Stimulated activated CD4-positive, alpha-beta T cell treated with anti-CD3 and anti-CD28 coated beads, Interleukin-12 subunit alpha, Interleukin-12 subunit beta, amount 100 ng/mL, for 48 hours (primary cell): ENCODE data around the gene PRDM16.

Experiments used
- DNase-seq, 3 donors: peaks; one replicate each; pipeline ENCODE4 v3.0.0-alpha.2; 2020; ENCODE audit warnings: low read depth in 2 of 3, low spot score in 1 of 3

PRDM16 gene

GRCh38 chr1:3380469-3380868 lies 311.5 kb downstream of the PRDM16 start:
- no peak for DNase-seq

GRCh38 chr1:3381901-3382300 lies 312.9 kb downstream of the PRDM16 start:
- no peak for DNase-seq

- no peak for DNase-seq
Measured at GRCh38 chr1:3382326-3383057, 313.5 kb downstream of the PRDM16 start.

- DNase-seq, result no peak
Measured at GRCh38 chr1:3383679-3384078, 314.7 kb downstream of the PRDM16 start.

GRCh38 chr1:3384407-3384806 lies 315.4 kb downstream of the PRDM16 start:
- no peak for DNase-seq

GRCh38 chr1:3386205-3387002 lies 317.4 kb downstream of the PRDM16 start:
- DNase-seq, result no peak

- DNase-seq, result no peak
Measured at GRCh38 chr1:3387401-3387800, 318.4 kb downstream of the PRDM16 start.

GRCh38 chr1:3389093-3389833 lies 320.3 kb downstream of the PRDM16 start:
- DNase-seq, result no peak

- no peak for DNase-seq
Measured at GRCh38 chr1:3390291-3390690, 321.3 kb downstream of the PRDM16 start.

GRCh38 chr1:3391711-3392110 lies 322.7 kb downstream of the PRDM16 start:
- no peak for DNase-seq

GRCh38 chr1:3393024-3393986 lies 324.3 kb downstream of the PRDM16 start:
- no peak for DNase-seq

GRCh38 chr1:3393987-3394920 lies 325.3 kb downstream of the PRDM16 start:
- no peak for DNase-seq

GRCh38 chr1:3396411-3396810 lies 327.4 kb downstream of the PRDM16 start:
- no peak for DNase-seq

GRCh38 chr1:3397311-3397710 lies 328.3 kb downstream of the PRDM16 start:
- DNase-seq, result no peak

GRCh38 chr1:3398396-3399140 lies 329.6 kb downstream of the PRDM16 start:
- no peak for DNase-seq

GRCh38 chr1:3399732-3400131 lies 330.7 kb downstream of the PRDM16 start:
- DNase-seq, result no peak

- DNase-seq, result no peak
Measured at GRCh38 chr1:3401585-3402257, 332.7 kb downstream of the PRDM16 start.

- no peak for DNase-seq
Measured at GRCh38 chr1:3402258-3403010, 333.4 kb downstream of the PRDM16 start.
